ENCODE results near the gene KISS1.

Gene KISS1

GRCh38 chr1:204153667-204154066, 42.6 kb downstream of the KISS1 start:
- no peak for DNase-seq

- DNase-seq: no peak
Measured at GRCh38 chr1:204152310-204153044, 43.8 kb downstream of the KISS1 start.

- DNase-seq: peak; percentile 43
Measured at GRCh38 chr1:204151552-204152309, 44.6 kb downstream of the KISS1 start, which contains the start of gene ETNK2. Gene ETNK2 (minus strand): TSS chr1:204152044. CDS start chr1:204151852, 192 bp downstream.

GRCh38 chr1:204150702-204151551, 45.4 kb downstream of the KISS1 start:
- DNase-seq: peak; percentile 24

- DNase-seq: no peak
Measured at GRCh38 chr1:204149635-204150565, 46.4 kb downstream of the KISS1 start.

GRCh38 chr1:204149107-204149506, 47.2 kb downstream of the KISS1 start:
- no peak for DNase-seq

- DNase-seq: no peak
Measured at GRCh38 chr1:204147406-204148383, 48.6 kb downstream of the KISS1 start.

GRCh38 chr1:204146965-204147364, 49.3 kb downstream of the KISS1 start:
- DNase-seq: no peak

GRCh38 chr1:204146309-204146708, 50.0 kb downstream of the KISS1 start:
- DNase-seq: no peak

GRCh38 chr1:204145033-204145504, 51.2 kb downstream of the KISS1 start:
- DNase-seq: no peak

- no peak for DNase-seq
Measured at GRCh38 chr1:204143276-204144041, 52.8 kb downstream of the KISS1 start.

GRCh38 chr1:204142032-204142974, 54.0 kb downstream of the KISS1 start:
- no peak for DNase-seq

- DNase-seq: no peak
Measured at GRCh38 chr1:204141131-204141530, 55.2 kb downstream of the KISS1 start.
